Naive B cell (primary cell): ENCODE results near the gene EMILIN1. TPM values are rescaled to one million over a fixed set of nuclear protein-coding genes. Genes with fewer than 3 reads are reported as not detected.
"Not testable (repeated sequence)": the region's sequence is repeated elsewhere in the genome, so short reads cannot be mapped to it uniquely, and the experiment has no call there.

Source experiments
- ATAC-seq, 2 donors: fragments of 150-1000 bp; cut with Tn5 transposase; 2 replicates each; pipeline ENCODE4 v1.10.0; 2021; ENCODE audit warnings: low read depth in 2 of 2, mild to moderate bottlenecking in 2 of 2, moderate library complexity in 2 of 2
- DNase-seq: peaks from one replicate; pipeline ENCODE4 v3.0.0; 2022
- H3K27ac Mint-ChIP-seq, 6 donors: one replicate each; pipeline ENCODE4 v1.8.0; 2020 to 2022; ENCODE audit warnings: mild to moderate bottlenecking in 6 of 6, mixed read lengths in 6 of 6, moderate library complexity in 5 of 6, inconsistent platforms in 2 of 6
- H3K27me3 Mint-ChIP-seq, 3 donors: one replicate each; pipeline ENCODE4 v1.8.0; 2021 to 2022; ENCODE audit warnings: mixed read lengths in 3 of 3, mild to moderate bottlenecking in 1 of 3
- H3K36me3 Mint-ChIP-seq, 2 donors: one replicate each; pipeline ENCODE4 v1.8.0; 2020 to 2022; ENCODE audit warnings: mixed read lengths in 2 of 2, inconsistent platforms in 1 of 2, mild to moderate bottlenecking in 1 of 2
- H3K4me1 Mint-ChIP-seq, 3 donors: one replicate each; pipeline ENCODE4 v1.8.0; 2020 to 2022; ENCODE audit warnings: mixed read lengths in 3 of 3, inconsistent platforms in 1 of 3, mild to moderate bottlenecking in 1 of 3, moderate library complexity in 1 of 3
- H3K4me3 Mint-ChIP-seq, 8 donors: one replicate each; pipeline ENCODE4 v1.8.0; 2020 to 2022; ENCODE audit warnings: mild to moderate bottlenecking in 8 of 8, mixed read lengths in 8 of 8, moderate library complexity in 8 of 8, inconsistent platforms in 2 of 8
- H3K9me3 Mint-ChIP-seq, 7 donors: one replicate each; pipeline ENCODE4 v1.8.0; 2020 to 2022; ENCODE audit warnings: mixed read lengths in 7 of 7, mild to moderate bottlenecking in 5 of 7, inconsistent platforms in 2 of 7, moderate library complexity in 1 of 7
- polyA plus RNA-seq, 6 donors: library from polyadenylated mRNA; unstranded; fragments of 300-500 nt; fragmentation: Illumina TruSeq; gene quantifications; one replicate each; pipeline ENCODE4 v1.2.3, GENCODE V29; 2021; ENCODE audit warnings: low read depth in 6 of 6

EMILIN1 gene
- polyA plus RNA-seq, 6 donors from 2014 or later, result 0.28 to 1.1 (median 0.77) TPM

DNA sequence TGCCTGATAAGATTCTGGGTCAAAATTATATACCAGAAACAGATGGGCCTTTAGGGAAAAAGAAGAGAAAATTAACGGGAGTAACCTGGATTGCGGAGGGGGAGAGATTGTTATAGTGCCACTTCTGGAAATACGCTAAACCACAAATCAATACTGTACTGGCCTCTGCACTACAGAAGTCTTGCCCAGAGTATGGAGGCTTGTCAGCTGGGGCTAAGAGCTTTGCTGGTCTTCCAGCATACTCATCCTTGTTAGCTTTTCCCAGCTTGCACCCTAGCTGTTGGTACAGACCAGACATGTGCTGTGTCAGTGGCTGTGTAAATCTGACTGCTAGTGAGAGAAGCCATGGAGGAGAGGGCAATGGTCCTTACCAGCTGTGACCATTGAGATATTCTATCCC lies 18.1 kb upstream of the EMILIN1 start:
- Mint-ChIP-seq H3K27ac (no peak overlapping the region), H3K4me1 (peaks cover 3 to 24% (median 16%) of the 10 kb centered on the region in 3 donors), H3K36me3 (peaks cover 5 to 10% of the 10 kb centered on the region in 2 donors), H3K27me3 (no peaks in the 10 kb centered on the region), H3K4me3 (no peak overlapping the region), H3K9me3 (no peaks in the 10 kb centered on the region)
- DNase-seq (no peak), ATAC-seq (no peak)

DNA sequence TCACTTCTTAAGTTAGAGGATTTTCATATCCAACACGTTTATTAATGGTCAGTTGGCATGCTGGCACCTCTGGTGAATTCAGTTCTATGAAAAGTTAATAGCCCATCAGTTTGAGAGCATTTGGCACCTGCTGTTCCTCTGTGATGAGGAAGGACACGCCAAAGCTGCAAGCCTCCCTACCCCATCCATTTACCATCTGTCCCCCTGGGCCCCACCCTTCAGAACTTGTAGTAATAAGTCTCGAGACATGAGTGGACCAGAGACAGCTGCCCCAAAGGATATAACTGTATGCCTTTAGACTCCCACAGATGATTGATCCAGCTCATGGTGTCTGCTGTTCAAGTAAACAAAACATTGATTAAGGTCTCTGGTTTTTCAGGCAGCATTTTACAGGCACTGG lies 13.3 kb upstream of the EMILIN1 start:
- H3K27me3 Mint-ChIP-seq, result no peaks in the 10 kb centered on the region
- peaks cover 32 to 59% (median 36%) of the 10 kb centered on the region in 3 donors for H3K4me1 Mint-ChIP-seq
- H3K27ac Mint-ChIP-seq, result peak overlapping the region in 2 of 6 donors; percentile 22 to 63
- ATAC-seq (no peak), DNase-seq (no peak)
- no peaks in the 10 kb centered on the region for H3K9me3 Mint-ChIP-seq
- H3K4me3 Mint-ChIP-seq, result no peak overlapping the region
- peaks cover 0 to 6% of the 10 kb centered on the region in 2 donors for H3K36me3 Mint-ChIP-seq

DNA sequence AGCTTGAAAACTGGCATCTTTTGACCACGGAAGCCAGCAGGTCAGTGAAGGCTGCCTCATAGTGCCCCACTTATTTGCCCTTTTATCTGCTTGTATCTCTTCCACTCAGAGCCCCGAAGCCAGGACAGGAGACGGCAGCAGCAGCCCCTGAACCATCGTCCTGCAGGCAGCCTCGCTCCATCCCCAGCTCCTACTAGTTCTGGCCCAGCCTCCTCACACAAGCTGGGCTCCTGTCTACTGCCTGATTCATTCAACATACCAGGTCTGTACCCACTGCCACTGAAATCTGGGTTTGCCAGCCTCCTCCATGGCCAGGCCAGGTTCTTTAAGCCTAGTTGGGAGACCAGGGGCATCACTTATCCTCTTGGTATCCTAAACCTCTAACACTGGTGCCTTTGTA lies 11.0 kb upstream of the EMILIN1 start:
- Mint-ChIP-seq H3K4me1 (peaks cover 43 to 74% (median 47%) of the 10 kb centered on the region in 3 donors), H3K27ac (peak overlapping the region in 2 of 6 donors; percentile 29 to 57), H3K9me3 (no peaks in the 10 kb centered on the region), H3K4me3 (peak overlapping the region in 1 of 8 donors; percentile 68), H3K36me3 (peaks cover 0 to 5% of the 10 kb centered on the region in 2 donors), H3K27me3 (no peaks in the 10 kb centered on the region)
- ATAC-seq (no peak), DNase-seq (no peak)

DNA sequence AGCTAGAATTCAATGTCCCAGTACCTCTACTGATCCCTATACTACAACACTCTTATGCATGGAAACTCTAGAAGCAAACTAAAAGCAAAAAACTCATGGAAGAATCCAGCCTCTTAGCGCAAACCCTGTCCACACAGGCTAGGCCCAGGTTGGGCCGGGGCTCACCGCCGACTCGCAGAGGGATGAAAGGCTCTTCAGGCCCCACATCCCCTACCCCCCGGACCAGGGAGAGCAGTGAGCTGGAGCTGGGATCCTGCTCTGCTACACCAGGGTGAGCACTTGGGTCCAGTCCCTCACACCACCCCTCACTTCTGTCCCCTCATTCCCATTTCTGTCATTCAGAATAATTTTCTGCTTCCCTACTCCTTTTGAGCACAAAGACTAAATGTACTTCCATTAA lies 9.0 kb upstream of the EMILIN1 start:
- peaks cover 35 to 64% (median 59%) of the 10 kb centered on the region in 3 donors for H3K4me1 Mint-ChIP-seq
- ATAC-seq, result no peak
- no peaks in the 10 kb centered on the region for H3K9me3 Mint-ChIP-seq
- no peak for DNase-seq
- H3K27ac Mint-ChIP-seq, result peak overlapping the region in 4 of 6 donors; percentile 74 to 92 (median 78)
- H3K27me3 Mint-ChIP-seq, result no peaks in the 10 kb centered on the region
- no peaks in the 10 kb centered on the region for H3K36me3 Mint-ChIP-seq
- peak overlapping the region in 6 of 8 donors; percentile 21 to 98 (median 73) for H3K4me3 Mint-ChIP-seq

DNA sequence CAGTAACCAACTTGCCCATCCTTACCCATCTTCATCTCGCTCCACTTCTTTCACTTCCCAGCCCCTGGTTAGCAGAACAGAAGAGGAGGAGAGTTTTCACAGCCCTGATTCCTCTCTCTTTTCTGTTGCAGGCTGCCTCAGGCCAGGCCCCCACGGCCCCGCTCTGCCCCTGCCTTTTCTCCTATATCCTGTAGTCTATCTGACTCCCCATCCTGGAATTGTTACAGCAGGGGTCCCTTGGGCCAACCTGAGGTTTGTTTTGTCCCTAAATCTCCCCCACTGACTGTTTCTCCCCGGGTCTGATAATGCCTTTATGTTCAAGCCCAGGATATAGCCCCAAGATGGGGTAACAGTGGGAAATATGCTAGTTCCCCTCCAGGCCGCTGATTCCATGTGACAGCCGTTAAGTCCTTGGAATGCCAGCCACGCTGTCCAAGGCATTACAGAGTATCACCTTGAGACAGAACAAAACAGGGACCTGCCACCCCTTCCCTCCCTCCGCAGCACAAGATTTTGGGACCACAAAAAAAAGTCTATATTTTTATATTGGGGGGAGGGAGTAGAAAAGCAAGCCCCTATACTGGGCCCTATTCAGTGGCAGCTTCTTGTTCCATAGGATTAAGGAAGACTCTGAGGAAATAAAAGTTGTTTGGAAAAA lies 8.3 kb upstream of the EMILIN1 start:
- no peaks in the 10 kb centered on the region for H3K36me3 Mint-ChIP-seq
- H3K4me3 Mint-ChIP-seq, result peak overlapping the region; percentile 95 to 98 (median 97)
- no peak for DNase-seq
- H3K4me1 Mint-ChIP-seq, result peaks cover 41 to 70% (median 66%) of the 10 kb centered on the region in 3 donors
- no peaks in the 10 kb centered on the region for H3K9me3 Mint-ChIP-seq
- no peaks in the 10 kb centered on the region for H3K27me3 Mint-ChIP-seq
- no peak for ATAC-seq
- peak overlapping the region in 3 of 6 donors; percentile 74 to 92 (median 76) for H3K27ac Mint-ChIP-seq

DNA sequence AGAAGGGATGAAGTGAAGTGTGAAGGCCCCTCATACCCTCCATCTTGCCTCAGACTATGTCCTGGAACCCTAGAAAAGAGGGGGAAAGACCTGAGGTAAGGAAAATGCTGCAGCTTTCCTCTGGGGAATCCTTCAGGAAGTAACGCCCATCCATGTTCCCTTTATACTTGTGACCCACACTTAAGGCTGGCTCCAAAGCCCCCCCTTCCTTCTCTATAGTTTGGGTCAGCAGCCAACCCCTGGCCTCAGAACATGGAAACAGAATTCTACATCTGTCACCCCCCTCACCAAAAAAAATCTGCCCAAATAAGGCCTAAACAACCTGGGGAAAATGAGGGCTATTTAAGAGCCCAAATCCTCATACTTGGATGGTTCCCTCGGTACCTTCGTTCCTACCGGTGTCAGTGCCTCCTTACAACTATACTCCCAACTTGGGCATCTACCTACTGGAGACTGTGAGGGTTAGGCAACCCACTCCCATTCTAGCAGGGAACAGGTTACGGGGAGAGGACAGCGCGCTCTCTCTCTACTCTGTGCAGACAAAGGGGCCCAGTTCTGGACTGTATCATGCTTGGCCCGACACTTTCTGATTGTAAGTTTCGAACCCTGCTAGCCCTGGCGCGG lies 7.7 kb upstream of the EMILIN1 start:
- H3K4me1 Mint-ChIP-seq, result peaks cover 41 to 72% (median 70%) of the 10 kb centered on the region in 3 donors
- DNase-seq (no peak), ATAC-seq (peak; percentile 1 to 6)
- H3K27me3 Mint-ChIP-seq, result no peaks in the 10 kb centered on the region
- H3K36me3 Mint-ChIP-seq, result no peaks in the 10 kb centered on the region
- H3K27ac Mint-ChIP-seq, result peak overlapping the region; percentile 92 to 99 (median 97)
- H3K9me3 Mint-ChIP-seq, result no peaks in the 10 kb centered on the region
- peak overlapping the region; percentile 95 to 98 (median 97) for H3K4me3 Mint-ChIP-seq

DNA sequence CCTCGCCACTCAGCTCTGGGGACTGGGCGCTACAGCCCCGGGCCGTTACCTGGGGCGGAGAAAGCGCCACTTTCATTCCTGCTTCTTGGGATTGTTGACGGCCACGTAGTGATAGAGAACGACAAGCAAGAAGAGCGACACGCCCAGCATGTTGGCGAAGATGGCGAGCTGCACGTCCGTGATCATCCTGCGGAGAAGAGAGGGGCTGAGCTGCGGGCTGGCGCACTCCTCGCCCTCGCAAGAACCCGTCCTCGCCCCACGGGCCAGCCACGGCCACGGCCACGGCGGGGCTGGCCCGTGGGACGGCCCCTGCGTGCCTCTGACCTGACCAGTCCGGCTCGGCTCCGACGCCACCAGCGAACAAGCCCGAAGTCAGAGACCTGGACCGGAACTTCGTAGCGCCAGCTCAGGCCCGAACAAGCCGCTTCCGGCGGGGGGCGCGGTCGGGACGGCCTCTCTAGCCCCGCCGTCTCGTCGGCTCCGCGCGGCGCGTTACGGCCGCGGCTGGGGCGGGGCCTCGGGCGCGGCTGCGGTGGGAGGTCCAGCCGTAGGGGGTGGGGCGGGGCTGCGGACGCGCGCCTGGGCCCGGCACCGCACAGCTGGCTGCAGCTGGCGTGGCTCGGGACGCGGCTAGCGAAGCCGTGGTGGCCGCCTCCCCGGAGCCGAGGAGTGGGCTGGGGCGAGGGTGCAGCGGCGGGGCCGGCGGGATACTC lies 7.0 kb upstream of the EMILIN1 start, which contains the start of gene OST4:
Gene OST4 (minus strand): TSS at position 378 of the 713 bp plus-strand sequence.
- peaks cover 45 to 75% (median 67%) of the 10 kb centered on the region in 3 donors for H3K4me1 Mint-ChIP-seq
- H3K4me3 Mint-ChIP-seq, result peak within 1 kb of the TSS; percentile 95 to 98 (median 97)
- no peaks in the 10 kb centered on the region for H3K9me3 Mint-ChIP-seq
- no peaks in the 10 kb centered on the region for H3K36me3 Mint-ChIP-seq
- ATAC-seq (peak; percentile 92), DNase-seq (peak; percentile 92)
- H3K27me3 Mint-ChIP-seq, result no peaks in the 10 kb centered on the region
- peak within 1 kb of the TSS; percentile 92 to 99 (median 97) for H3K27ac Mint-ChIP-seq

DNA sequence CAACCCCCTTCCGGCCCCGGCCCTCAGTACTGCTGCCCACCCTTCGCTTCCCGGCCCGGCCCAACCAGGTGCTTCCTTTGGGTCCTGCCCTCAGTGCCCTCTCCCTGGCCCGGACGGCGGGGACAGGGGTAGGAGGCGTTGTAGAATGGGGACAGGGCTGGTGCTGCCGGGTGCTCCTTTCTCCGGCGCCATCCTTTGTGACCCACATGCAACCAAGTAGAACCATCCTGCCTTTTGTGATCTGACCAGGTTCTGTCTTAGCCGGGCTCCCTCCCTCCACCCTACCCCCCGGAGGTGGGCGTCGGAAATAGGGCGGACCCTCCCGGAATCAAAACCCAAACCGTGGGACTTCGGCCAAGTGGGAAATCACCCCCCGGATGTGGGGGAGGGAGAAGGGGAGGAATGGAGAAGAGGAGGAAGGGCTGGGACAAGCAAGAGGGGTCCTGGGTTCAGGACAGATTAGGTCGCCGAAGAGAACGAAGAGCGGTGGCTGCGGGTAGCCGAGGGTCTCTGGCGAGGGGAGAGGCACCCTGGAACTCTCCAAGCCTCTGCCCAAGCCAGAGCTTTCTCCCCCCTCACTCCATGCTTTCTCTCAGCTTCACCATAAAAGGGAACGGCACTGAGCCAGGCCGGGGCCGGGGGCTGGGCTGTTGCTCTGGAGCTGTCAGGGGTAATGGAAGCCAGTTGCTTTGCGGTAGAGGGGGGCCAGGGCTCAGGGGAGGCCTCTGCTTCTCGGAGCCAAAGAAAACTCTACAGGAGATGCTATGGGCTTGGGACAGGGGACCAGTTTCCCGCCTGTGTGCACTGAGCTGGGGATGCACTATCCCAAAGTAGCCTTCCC lies 6.2 kb upstream of the EMILIN1 start:
- Mint-ChIP-seq H3K27ac (peak overlapping the region in 4 of 6 donors; percentile 26 to 92 (median 85)), H3K9me3 (no peaks in the 10 kb centered on the region), H3K4me3 (peak overlapping the region; percentile 74 to 98 (median 88)), H3K36me3 (no peaks in the 10 kb centered on the region), H3K4me1 (peaks cover 49 to 77% (median 69%) of the 10 kb centered on the region in 3 donors), H3K27me3 (no peaks in the 10 kb centered on the region)
- DNase-seq (no peak), ATAC-seq (peak in 1 of 2 donors; percentile 8)

DNA sequence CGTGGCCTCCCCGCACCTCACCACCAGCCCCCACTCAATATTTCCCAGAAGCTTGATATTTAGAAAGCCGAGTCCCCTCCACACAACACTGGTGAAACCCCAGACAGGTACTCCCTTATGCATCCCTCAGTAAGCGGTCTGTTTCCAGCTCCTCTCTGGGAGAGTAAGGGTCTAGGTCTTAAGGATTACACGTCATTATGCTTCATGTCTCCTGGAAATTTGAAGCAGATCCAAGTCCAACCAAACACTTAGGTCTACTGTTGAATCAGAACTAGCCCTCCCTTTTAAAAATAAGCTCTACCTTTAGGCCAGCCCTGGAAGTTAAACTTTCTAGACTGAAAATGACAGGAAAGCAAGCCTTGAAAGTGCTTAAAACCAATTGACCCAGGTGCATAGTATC lies 5.5 kb upstream of the EMILIN1 start:
- peaks cover 55 to 78% (median 70%) of the 10 kb centered on the region in 3 donors for H3K4me1 Mint-ChIP-seq
- H3K4me3 Mint-ChIP-seq, result peak overlapping the region; percentile 63 to 98 (median 88)
- peak overlapping the region in 5 of 6 donors; percentile 64 to 92 (median 72) for H3K27ac Mint-ChIP-seq

DNA sequence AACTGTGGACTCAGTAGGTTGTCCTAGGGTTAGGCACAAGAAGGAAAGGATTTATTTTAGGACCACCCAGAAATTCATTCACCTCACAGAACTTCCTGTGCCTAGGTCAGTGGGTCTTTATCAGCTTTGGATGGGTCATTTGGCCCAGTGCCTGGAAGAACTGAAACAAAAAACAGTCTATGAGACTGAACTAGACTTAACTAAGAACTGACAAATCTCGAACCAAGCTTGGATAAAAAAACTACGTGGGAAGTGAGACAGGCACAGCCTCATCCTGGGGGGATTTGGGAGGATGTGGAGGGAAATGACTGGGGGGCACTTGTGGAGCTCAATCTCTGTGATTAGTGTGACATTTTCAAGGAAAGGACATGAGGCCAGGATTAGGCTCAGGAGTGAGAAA lies 4.6 kb upstream of the EMILIN1 start:
- Mint-ChIP-seq H3K27ac (peak overlapping the region in 4 of 6 donors; percentile 50 to 87 (median 66)), H3K4me1 (peaks cover 56 to 70% (median 69%) of the 10 kb centered on the region in 3 donors), H3K27me3 (peaks cover 0 to 5% (median 0%) of the 10 kb centered on the region in 3 donors), H3K4me3 (peak overlapping the region in 4 of 8 donors; percentile 13 to 98 (median 32)), H3K36me3 (no peaks in the 10 kb centered on the region), H3K9me3 (no peaks in the 10 kb centered on the region)
- DNase-seq, result no peak
- ATAC-seq, result no peak

More for the DNA sequence above, 5.5 kb upstream of the EMILIN1 start:
- no peak for ATAC-seq
- Mint-ChIP-seq H3K36me3 (no peaks in the 10 kb centered on the region), H3K9me3 (no peaks in the 10 kb centered on the region), H3K27me3 (no peaks in the 10 kb centered on the region)
- no peak for DNase-seq

DNA sequence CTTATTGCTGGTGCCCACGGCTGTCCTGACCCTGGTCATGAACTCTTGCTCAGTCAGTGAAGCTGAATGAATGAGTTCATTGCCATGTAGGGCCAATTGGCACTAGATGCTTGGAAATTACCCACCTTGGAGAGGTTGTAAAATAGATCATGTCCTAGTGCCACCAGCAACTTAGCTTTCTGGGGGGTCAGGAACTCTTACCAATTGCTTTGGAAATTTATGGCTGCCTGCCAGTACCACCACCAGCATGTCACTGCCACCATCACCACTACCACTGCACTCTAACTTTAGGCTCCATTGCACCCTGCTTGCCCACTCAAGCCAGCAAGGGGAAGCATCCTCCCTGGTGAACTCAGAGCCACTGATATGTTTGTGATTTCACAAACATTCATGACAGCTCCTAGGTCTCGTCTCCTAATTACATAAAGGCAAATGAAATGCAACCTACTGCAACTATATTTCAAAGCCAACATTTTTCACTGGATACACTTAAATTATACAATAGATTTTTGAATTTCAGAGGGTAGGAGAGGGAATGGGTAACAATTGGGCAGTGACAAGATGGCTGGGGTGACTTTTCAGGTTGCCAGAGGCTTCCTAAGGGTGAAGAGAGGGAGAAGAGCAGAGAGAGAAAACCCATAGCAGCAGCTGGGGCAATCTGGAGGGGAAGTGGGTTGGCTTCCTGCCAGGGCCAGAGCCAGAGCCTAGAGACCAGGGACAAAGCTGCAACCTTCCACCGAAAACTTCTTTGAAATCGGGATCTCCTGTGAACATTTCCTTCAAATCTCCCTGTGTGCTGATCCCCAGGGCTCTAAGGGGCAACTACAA lies 3.5 kb upstream of the EMILIN1 start:
- ATAC-seq, result no peak
- H3K9me3 Mint-ChIP-seq, result no peaks in the 10 kb centered on the region
- DNase-seq, result peak; percentile 38
- peak overlapping the region in 6 of 8 donors; percentile 13 to 76 (median 66) for H3K4me3 Mint-ChIP-seq
- H3K4me1 Mint-ChIP-seq, result peaks cover 45 to 60% (median 58%) of the 10 kb centered on the region in 3 donors
- H3K27ac Mint-ChIP-seq, result peak overlapping the region in 4 of 6 donors; percentile 17 to 87 (median 25)
- no peaks in the 10 kb centered on the region for H3K36me3 Mint-ChIP-seq
- peaks cover 0 to 9% (median 0%) of the 10 kb centered on the region in 3 donors for H3K27me3 Mint-ChIP-seq

DNA sequence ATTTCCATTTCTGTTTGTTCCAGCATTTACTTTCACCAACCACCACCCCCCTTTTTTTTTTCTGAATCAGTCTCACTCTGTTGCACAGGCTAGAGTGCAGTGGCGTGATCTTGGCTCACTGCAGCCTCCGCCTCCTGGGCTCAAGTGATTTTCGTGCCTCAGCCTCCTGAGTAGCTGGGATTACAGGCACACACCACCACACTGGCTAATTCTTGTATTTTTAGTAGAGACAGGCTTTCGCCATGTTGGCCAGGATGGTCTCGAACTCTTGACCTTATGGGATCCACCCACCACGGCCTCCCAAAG lies 2.9 kb upstream of the EMILIN1 start:
- not testable (repeated sequence) for DNase-seq, H3K36me3 Mint-ChIP-seq, H3K9me3 Mint-ChIP-seq, ATAC-seq
- Mint-ChIP-seq H3K27me3 (peaks cover 0 to 12% (median 0%) of the 10 kb centered on the region in 3 donors), H3K4me1 (peaks cover 47 to 60% (median 53%) of the 10 kb centered on the region in 3 donors), H3K4me3 (peak overlapping the region in 6 of 8 donors; percentile 13 to 76 (median 62)), H3K27ac (peak overlapping the region in 4 of 6 donors; percentile 10 to 87 (median 54))
